H1 (cell line): ENCODE data around the gene THAP5. TPM values are rescaled to one million over a fixed set of nuclear protein-coding genes. Genes with fewer than 3 reads are reported as not detected.

Source experiments
- GTF2F1 ChIP-seq: IDR thresholded peaks from 2 replicates; pipeline ENCODE4 v1.6.1; 2012; ENCODE audit warnings: low read depth, low read length, improper control_type of control experiment, borderline replicate concordance
- JUND ChIP-seq: IDR thresholded peaks from 2 replicates; pipeline ENCODE4 v1.6.1; 2011; ENCODE audit warnings: mild to moderate bottlenecking, improper control_type of control experiment, low read length
- SP2 ChIP-seq: IDR thresholded peaks from 2 replicates; pipeline ENCODE4 v1.6.1; 2012; ENCODE audit warnings: mild to moderate bottlenecking, low read length, inconsistent platforms
- TCF12 ChIP-seq: IDR thresholded peaks from 2 replicates; pipeline ENCODE4 v1.6.1; 2011; ENCODE audit warnings: low read depth, mild to moderate bottlenecking, low read length
- polyA plus RNA-seq, 7 experiments: library from polyadenylated mRNA; depleted of rRNA in 3 of 7; stranded (reverse) in 5 of 7; unstranded in 2 of 7; fragments of >200 nt in 5 of 7; fragments of 200-250 nt in 2 of 7; gene quantifications; 1 replicate in 5 of 7; 2 replicates in 1 of 7; 4 replicates in 1 of 7; pipeline versions ENCODE4 v1.2.1 to v1.2.3, GENCODE V29; 2011 to 2013; ENCODE audit warnings: missing spikeins in 2 of 7, mixed read lengths in 2 of 7
- total RNA-seq: library from RNA; stranded (reverse); fragmentation: NEBNext Ultra II Directional; extraction: Animal tissue kit (Norgen Biotek cat#: 25700); gene quantifications from 2 replicates; pipeline ENCODE4 v1.2.1, GENCODE V29; 2021
- TF ChIP-seq, protein P1 (sequence below): fragments of 300-600 bp; sonication (generic); IDR thresholded peaks from 2 replicates; pipeline ENCODE4 v1.7.1; 2012; ENCODE audit warnings: low read length, moderate library complexity, mild to moderate bottlenecking, inconsistent platforms; ENCODE audit not compliant: insufficient replicate concordance

THAP5 gene
- total and polyA plus RNA-seq, 2 of the 8 experiments (the other 6 are each of a cell fraction or from before 2014, with no cell fraction given), result 3.9 to 24.2 TPM

- TF ChIP-seq, protein P1, sequence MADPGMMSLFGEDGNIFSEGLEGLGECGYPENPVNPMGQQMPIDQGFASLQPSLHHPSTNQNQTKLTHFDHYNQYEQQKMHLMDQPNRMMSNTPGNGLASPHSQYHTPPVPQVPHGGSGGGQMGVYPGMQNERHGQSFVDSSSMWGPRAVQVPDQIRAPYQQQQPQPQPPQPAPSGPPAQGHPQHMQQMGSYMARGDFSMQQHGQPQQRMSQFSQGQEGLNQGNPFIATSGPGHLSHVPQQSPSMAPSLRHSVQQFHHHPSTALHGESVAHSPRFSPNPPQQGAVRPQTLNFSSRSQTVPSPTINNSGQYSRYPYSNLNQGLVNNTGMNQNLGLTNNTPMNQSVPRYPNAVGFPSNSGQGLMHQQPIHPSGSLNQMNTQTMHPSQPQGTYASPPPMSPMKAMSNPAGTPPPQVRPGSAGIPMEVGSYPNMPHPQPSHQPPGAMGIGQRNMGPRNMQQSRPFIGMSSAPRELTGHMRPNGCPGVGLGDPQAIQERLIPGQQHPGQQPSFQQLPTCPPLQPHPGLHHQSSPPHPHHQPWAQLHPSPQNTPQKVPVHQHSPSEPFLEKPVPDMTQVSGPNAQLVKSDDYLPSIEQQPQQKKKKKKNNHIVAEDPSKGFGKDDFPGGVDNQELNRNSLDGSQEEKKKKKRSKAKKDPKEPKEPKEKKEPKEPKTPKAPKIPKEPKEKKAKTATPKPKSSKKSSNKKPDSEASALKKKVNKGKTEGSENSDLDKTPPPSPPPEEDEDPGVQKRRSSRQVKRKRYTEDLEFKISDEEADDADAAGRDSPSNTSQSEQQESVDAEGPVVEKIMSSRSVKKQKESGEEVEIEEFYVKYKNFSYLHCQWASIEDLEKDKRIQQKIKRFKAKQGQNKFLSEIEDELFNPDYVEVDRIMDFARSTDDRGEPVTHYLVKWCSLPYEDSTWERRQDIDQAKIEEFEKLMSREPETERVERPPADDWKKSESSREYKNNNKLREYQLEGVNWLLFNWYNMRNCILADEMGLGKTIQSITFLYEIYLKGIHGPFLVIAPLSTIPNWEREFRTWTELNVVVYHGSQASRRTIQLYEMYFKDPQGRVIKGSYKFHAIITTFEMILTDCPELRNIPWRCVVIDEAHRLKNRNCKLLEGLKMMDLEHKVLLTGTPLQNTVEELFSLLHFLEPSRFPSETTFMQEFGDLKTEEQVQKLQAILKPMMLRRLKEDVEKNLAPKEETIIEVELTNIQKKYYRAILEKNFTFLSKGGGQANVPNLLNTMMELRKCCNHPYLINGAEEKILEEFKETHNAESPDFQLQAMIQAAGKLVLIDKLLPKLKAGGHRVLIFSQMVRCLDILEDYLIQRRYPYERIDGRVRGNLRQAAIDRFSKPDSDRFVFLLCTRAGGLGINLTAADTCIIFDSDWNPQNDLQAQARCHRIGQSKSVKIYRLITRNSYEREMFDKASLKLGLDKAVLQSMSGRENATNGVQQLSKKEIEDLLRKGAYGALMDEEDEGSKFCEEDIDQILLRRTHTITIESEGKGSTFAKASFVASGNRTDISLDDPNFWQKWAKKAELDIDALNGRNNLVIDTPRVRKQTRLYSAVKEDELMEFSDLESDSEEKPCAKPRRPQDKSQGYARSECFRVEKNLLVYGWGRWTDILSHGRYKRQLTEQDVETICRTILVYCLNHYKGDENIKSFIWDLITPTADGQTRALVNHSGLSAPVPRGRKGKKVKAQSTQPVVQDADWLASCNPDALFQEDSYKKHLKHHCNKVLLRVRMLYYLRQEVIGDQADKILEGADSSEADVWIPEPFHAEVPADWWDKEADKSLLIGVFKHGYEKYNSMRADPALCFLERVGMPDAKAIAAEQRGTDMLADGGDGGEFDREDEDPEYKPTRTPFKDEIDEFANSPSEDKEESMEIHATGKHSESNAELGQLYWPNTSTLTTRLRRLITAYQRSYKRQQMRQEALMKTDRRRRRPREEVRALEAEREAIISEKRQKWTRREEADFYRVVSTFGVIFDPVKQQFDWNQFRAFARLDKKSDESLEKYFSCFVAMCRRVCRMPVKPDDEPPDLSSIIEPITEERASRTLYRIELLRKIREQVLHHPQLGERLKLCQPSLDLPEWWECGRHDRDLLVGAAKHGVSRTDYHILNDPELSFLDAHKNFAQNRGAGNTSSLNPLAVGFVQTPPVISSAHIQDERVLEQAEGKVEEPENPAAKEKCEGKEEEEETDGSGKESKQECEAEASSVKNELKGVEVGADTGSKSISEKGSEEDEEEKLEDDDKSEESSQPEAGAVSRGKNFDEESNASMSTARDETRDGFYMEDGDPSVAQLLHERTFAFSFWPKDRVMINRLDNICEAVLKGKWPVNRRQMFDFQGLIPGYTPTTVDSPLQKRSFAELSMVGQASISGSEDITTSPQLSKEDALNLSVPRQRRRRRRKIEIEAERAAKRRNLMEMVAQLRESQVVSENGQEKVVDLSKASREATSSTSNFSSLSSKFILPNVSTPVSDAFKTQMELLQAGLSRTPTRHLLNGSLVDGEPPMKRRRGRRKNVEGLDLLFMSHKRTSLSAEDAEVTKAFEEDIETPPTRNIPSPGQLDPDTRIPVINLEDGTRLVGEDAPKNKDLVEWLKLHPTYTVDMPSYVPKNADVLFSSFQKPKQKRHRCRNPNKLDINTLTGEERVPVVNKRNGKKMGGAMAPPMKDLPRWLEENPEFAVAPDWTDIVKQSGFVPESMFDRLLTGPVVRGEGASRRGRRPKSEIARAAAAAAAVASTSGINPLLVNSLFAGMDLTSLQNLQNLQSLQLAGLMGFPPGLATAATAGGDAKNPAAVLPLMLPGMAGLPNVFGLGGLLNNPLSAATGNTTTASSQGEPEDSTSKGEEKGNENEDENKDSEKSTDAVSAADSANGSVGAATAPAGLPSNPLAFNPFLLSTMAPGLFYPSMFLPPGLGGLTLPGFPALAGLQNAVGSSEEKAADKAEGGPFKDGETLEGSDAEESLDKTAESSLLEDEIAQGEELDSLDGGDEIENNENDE, result no peak
- TF ChIP-seq SP2 (no peak), TCF12 (no peak), GTF2F1 (no peak), JUND (no peak)
- TF ChIP-seq, all 59 proteins: peak for 0
These were observed 10.3 kb downstream of the THAP5 start (continued) for GRCh38 chr7:108559253-108559652.
